Measurements from ENCODE around the gene ZMYND10.

The ZMYND10 gene

DNA sequence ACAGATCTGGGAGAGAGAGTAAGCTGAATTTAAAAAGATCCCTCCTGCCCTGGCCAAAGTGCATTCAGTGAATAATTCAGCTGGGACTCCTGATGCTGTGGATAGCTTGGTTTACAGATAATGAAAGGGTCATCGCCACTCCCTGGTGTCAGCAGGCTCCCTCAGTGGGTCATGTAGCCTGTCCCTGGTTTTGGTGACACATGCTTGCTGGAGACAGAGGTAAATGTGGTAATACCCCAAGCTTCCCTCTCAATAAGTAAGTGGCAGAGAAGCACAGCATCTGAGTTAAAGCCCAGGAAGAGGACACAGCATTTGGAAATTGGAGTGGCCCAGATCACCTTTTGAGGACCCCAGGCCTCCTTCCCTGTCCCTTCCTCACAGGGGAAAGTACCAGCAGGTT is 11.9 kb upstream of the ZMYND10 start:
- peaks cover 33 to 37% of the 10 kb centered on the region in 2 donors for H3K4me1 ChIP-seq (ENCODE audit: control insufficient read depth in 2 of 2, insufficient read depth in 2 of 2, low read length in 2 of 2)
- peaks cover 35 to 40% of the 10 kb centered on the region in 2 donors for H3K36me3 ChIP-seq (ENCODE audit: control insufficient read depth in 2 of 2, insufficient read depth in 2 of 2, low read length in 2 of 2)
- no peaks in the 10 kb centered on the region for H3K9me3 ChIP-seq (ENCODE audit: control insufficient read depth in 2 of 2, low read length in 2 of 2)
- H3K27ac ChIP-seq (ENCODE audit: low read depth in 2 of 2, low read length in 2 of 2), result peak overlapping the region; percentile 65 to 77
- no peaks in the 10 kb centered on the region for H3K27me3 ChIP-seq (ENCODE audit: control insufficient read depth in 2 of 2, insufficient read depth in 2 of 2, low read length in 2 of 2)
- peak overlapping the region; percentile 69 to 93 for H3K4me3 ChIP-seq (ENCODE audit: low read length in 2 of 2)
- peak overlapping the region; percentile 82 to 98 for H3K9ac ChIP-seq (ENCODE audit: low read depth in 1 of 2, low read length in 2 of 2)

DNA sequence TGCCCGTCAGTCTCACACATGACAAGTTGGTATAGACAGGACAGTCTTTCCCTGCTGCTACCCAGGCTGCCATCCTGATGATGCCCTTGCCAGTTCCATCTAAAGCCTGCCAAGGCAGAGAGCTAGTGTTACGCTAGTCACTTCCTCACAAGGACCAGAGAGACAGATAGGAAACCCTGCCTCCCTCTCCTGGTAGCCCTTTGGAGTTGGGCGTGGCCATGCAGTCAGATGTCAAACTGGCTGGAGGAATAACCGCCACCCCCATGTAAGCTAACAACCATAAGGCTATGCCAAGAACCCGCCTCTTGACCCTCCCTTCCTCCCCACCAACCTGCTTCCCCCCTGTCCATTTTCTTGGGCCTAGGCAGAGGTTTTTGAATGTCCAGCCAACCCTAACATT is 11.0 kb upstream of the ZMYND10 start:
- Histone ChIP-seq H3K27me3 (ENCODE audit: control insufficient read depth in 2 of 2, insufficient read depth in 2 of 2, low read length in 2 of 2) (no peaks in the 10 kb centered on the region), H3K9me3 (ENCODE audit: control insufficient read depth in 2 of 2, low read length in 2 of 2) (no peaks in the 10 kb centered on the region), H3K4me3 (ENCODE audit: low read length in 2 of 2) (peak overlapping the region; percentile 59 to 69), H3K4me1 (ENCODE audit: control insufficient read depth in 2 of 2, insufficient read depth in 2 of 2, low read length in 2 of 2) (peaks cover 37 to 41% of the 10 kb centered on the region in 2 donors), H3K9ac (ENCODE audit: low read depth in 1 of 2, low read length in 2 of 2) (peak overlapping the region; percentile 9 to 82), H3K36me3 (ENCODE audit: control insufficient read depth in 2 of 2, insufficient read depth in 2 of 2, low read length in 2 of 2) (peaks cover 35 to 44% of the 10 kb centered on the region in 2 donors), H3K27ac (ENCODE audit: low read depth in 2 of 2, low read length in 2 of 2) (peak overlapping the region; percentile 65 to 77)

DNA sequence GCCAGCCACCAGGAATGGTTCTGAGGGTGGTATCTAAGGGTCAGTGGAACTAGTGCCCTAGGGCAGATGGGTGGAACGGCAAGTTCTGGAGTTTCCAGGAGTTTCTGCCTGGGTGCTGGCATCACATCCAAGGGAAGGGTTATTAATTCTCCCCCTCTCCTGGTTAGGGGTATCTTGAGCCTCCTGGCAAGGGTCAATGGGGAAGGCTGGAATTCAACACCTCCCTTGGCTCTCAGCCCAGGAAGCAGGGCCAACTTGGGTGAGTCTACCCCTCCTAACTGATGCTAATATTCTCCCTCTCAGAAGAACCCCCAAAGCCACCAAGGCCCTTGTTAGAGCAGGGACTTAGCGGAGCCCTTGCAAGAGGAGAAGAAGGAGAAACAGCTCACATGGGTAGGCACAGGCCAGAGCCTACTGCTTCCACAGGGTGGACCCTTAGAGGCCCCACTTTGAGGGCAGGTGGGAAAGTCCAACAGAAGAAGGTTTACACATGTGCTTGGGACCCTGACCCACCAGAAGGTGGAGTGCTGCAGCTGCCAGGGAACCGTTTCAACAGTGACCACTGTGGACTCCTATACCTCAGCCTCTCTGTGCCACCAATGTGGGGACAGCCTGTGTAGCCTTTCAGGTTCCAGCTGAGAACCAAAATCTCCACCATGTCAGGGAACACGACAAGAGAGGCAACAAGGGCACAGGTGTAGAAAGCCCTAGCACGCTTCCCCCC is 10.5 kb upstream of the ZMYND10 start:
- H3K9ac ChIP-seq (ENCODE audit: low read depth in 1 of 2, low read length in 2 of 2), result peak overlapping the region; percentile 52 to 82
- H3K4me3 ChIP-seq (ENCODE audit: low read length in 2 of 2), result peak overlapping the region; percentile 59 to 69
- peaks cover 43 to 46% of the 10 kb centered on the region in 2 donors for H3K4me1 ChIP-seq (ENCODE audit: control insufficient read depth in 2 of 2, insufficient read depth in 2 of 2, low read length in 2 of 2)
- no peaks in the 10 kb centered on the region for H3K27me3 ChIP-seq (ENCODE audit: control insufficient read depth in 2 of 2, insufficient read depth in 2 of 2, low read length in 2 of 2)
- H3K9me3 ChIP-seq (ENCODE audit: control insufficient read depth in 2 of 2, low read length in 2 of 2), result no peaks in the 10 kb centered on the region
- peak overlapping the region; percentile 65 to 77 for H3K27ac ChIP-seq (ENCODE audit: low read depth in 2 of 2, low read length in 2 of 2)
- H3K36me3 ChIP-seq (ENCODE audit: control insufficient read depth in 2 of 2, insufficient read depth in 2 of 2, low read length in 2 of 2), result peaks cover 35 to 44% of the 10 kb centered on the region in 2 donors

DNA sequence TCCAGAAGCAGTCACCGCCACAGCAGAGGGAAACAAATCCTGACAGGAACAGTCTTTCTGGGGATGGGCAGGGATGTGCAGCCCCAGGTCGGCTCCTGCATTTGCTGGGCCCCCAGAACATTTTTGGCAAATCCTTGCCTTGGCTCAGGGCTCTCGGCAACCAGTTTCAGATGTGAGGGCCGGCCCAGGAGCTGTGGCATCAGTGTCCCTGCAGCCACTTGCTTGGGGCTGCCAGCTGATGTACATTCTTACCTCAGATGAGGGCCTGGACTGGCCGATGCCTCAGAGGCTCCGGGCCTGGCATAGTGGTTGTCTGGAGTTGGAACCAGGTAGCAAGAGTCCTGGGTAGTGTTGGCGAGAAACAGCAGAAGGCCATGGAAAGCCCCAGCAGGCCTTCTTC is 9.3 kb upstream of the ZMYND10 start:
- Histone ChIP-seq H3K36me3 (ENCODE audit: control insufficient read depth in 2 of 2, insufficient read depth in 2 of 2, low read length in 2 of 2) (peaks cover 35 to 44% of the 10 kb centered on the region in 2 donors), H3K4me3 (ENCODE audit: low read length in 2 of 2) (no peak overlapping the region), H3K4me1 (ENCODE audit: control insufficient read depth in 2 of 2, insufficient read depth in 2 of 2, low read length in 2 of 2) (peaks cover 52 to 53% of the 10 kb centered on the region in 2 donors), H3K27me3 (ENCODE audit: control insufficient read depth in 2 of 2, insufficient read depth in 2 of 2, low read length in 2 of 2) (no peaks in the 10 kb centered on the region), H3K9me3 (ENCODE audit: control insufficient read depth in 2 of 2, low read length in 2 of 2) (no peaks in the 10 kb centered on the region), H3K27ac (ENCODE audit: low read depth in 2 of 2, low read length in 2 of 2) (no peak overlapping the region), H3K9ac (ENCODE audit: low read depth in 1 of 2, low read length in 2 of 2) (no peak overlapping the region)

DNA sequence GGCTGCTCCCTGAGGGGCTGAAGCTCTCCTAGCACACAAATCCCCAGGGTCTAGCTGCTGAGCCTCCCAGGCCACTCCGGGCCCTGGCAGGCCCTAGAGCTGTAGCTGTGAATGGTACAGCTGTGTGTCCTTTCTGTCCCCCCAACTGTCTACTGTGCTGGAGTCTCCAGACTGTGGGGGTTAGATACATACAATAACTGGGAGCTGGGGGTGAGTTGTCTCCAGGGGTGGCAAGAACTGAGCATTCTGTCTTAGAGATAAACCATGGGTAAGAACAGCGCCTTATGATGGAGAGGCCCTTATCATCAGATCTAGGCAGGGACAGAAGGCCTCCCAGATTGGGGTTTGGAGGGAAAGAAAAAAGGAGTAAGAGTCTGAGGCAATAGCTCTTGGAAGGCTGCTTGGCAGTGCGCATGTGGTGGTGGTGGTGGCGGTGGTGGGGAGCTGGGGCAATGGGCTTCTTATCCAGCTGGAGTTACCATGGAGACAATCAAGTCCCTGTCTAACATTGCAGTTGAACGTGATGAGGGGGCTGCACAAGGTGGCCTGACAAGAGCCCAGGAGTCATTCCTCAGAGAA is 8.7 kb upstream of the ZMYND10 start:
- H3K4me1 ChIP-seq (ENCODE audit: control insufficient read depth in 2 of 2, insufficient read depth in 2 of 2, low read length in 2 of 2), result peaks cover 58 to 59% of the 10 kb centered on the region in 2 donors
- H3K4me3 ChIP-seq (ENCODE audit: low read length in 2 of 2), result no peak overlapping the region
- H3K36me3 ChIP-seq (ENCODE audit: control insufficient read depth in 2 of 2, insufficient read depth in 2 of 2, low read length in 2 of 2), result peaks cover 37 to 44% of the 10 kb centered on the region in 2 donors
- no peak overlapping the region for H3K9ac ChIP-seq (ENCODE audit: low read depth in 1 of 2, low read length in 2 of 2)
- H3K9me3 ChIP-seq (ENCODE audit: control insufficient read depth in 2 of 2, low read length in 2 of 2), result no peaks in the 10 kb centered on the region
- H3K27me3 ChIP-seq (ENCODE audit: control insufficient read depth in 2 of 2, insufficient read depth in 2 of 2, low read length in 2 of 2), result no peaks in the 10 kb centered on the region
- no peak overlapping the region for H3K27ac ChIP-seq (ENCODE audit: low read depth in 2 of 2, low read length in 2 of 2)

DNA sequence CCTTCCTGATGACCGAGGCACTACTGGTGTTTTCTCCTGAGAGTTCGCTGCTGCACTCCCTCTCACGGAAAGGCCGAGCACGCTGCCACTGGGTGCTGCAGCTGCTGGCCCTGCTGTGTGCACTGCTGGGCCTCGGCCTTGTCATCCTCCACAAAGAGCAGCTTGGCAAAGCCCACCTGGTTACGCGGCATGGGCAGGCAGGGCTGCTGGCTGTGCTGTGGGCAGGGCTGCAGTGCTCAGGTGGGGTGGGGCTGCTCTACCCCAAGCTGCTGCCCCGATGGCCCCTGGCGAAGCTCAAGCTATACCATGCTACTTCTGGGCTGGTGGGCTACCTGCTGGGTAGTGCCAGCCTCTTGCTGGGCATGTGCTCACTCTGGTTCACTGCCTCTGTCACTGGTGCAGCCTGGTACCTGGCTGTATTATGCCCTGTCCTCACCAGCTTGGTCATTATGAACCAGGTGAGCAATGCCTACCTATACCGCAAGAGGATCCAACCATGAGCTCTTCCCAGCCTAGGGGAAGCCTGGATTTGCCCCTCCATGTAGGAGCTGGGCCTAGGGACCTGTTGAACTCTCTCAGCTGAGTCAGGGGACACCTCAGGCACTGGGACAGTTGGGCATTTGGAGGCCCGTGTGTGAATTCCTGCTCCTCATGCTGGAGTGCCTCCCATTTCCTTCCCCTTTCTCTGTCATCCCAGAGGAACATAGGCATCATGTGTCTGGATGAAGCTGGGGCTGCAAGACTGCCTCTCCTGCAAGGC is 7.9 kb upstream of the ZMYND10 start:
- Histone ChIP-seq H3K9ac (ENCODE audit: low read depth in 1 of 2, low read length in 2 of 2) (peak overlapping the region in 1 of 2 donors; percentile 9), H3K9me3 (ENCODE audit: control insufficient read depth in 2 of 2, low read length in 2 of 2) (no peaks in the 10 kb centered on the region), H3K4me1 (ENCODE audit: control insufficient read depth in 2 of 2, insufficient read depth in 2 of 2, low read length in 2 of 2) (peaks cover 56 to 58% of the 10 kb centered on the region in 2 donors), H3K27ac (ENCODE audit: low read depth in 2 of 2, low read length in 2 of 2) (peak overlapping the region in 1 of 2 donors; percentile 49), H3K27me3 (ENCODE audit: control insufficient read depth in 2 of 2, insufficient read depth in 2 of 2, low read length in 2 of 2) (no peaks in the 10 kb centered on the region), H3K36me3 (ENCODE audit: control insufficient read depth in 2 of 2, insufficient read depth in 2 of 2, low read length in 2 of 2) (peaks cover 42 to 48% of the 10 kb centered on the region in 2 donors), H3K4me3 (ENCODE audit: low read length in 2 of 2) (no peak overlapping the region)

DNA sequence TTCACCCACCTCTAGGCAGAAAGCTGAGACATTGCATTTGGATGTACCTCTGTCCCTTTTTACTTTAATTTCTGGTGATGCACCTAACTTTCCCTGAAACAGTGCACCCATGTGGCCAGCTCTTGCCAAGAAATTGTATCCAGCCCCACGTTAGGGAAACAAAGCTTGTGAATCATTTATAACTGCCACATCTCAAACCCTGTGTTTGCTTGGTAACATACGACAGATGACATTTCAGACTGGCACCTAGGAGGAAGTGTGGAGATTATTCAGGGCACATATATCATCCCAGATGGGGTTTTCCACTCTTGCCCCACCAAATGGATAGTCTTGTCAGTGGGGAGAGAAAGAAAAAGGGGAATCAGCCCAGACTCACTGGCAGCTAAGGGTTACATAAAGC is 7.2 kb upstream of the ZMYND10 start:
- Histone ChIP-seq H3K9me3 (ENCODE audit: control insufficient read depth in 2 of 2, low read length in 2 of 2) (no peaks in the 10 kb centered on the region), H3K4me1 (ENCODE audit: control insufficient read depth in 2 of 2, insufficient read depth in 2 of 2, low read length in 2 of 2) (peaks cover 49 to 52% of the 10 kb centered on the region in 2 donors), H3K27ac (ENCODE audit: low read depth in 2 of 2, low read length in 2 of 2) (peak overlapping the region in 1 of 2 donors; percentile 49), H3K4me3 (ENCODE audit: low read length in 2 of 2) (no peak overlapping the region), H3K27me3 (ENCODE audit: control insufficient read depth in 2 of 2, insufficient read depth in 2 of 2, low read length in 2 of 2) (no peaks in the 10 kb centered on the region), H3K9ac (ENCODE audit: low read depth in 1 of 2, low read length in 2 of 2) (peak overlapping the region in 1 of 2 donors; percentile 9), H3K36me3 (ENCODE audit: control insufficient read depth in 2 of 2, insufficient read depth in 2 of 2, low read length in 2 of 2) (peaks cover 48 to 51% of the 10 kb centered on the region in 2 donors)

DNA sequence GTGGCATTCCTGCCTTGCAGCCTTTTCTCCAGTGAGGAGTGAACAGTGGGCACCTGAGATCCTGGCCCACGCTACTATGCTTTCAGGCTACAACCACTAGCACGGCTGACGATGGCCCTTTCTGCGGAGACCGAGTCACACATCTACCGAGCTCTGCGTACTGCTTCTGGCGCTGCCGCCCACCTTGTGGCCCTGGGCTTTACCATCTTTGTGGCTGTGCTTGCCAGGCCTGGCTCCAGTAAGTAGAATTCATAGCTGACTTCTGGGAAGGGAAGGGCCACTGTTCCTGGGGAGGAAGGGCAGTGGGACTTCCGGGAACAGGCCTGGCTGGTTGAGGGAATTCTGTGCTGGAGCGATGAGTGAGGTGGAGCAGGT is 5.8 kb upstream of the ZMYND10 start:
- H3K4me3 ChIP-seq (ENCODE audit: low read length in 2 of 2), result peak overlapping the region; percentile 70 to 97
- no peaks in the 10 kb centered on the region for H3K9me3 ChIP-seq (ENCODE audit: control insufficient read depth in 2 of 2, low read length in 2 of 2)
- H3K27me3 ChIP-seq (ENCODE audit: control insufficient read depth in 2 of 2, insufficient read depth in 2 of 2, low read length in 2 of 2), result no peaks in the 10 kb centered on the region
- H3K27ac ChIP-seq (ENCODE audit: low read depth in 2 of 2, low read length in 2 of 2), result peak overlapping the region in 1 of 2 donors; percentile 87
- H3K9ac ChIP-seq (ENCODE audit: low read depth in 1 of 2, low read length in 2 of 2), result peak overlapping the region; percentile 74 to 94
- H3K36me3 ChIP-seq (ENCODE audit: control insufficient read depth in 2 of 2, insufficient read depth in 2 of 2, low read length in 2 of 2), result peaks cover 45 to 48% of the 10 kb centered on the region in 2 donors
- peaks cover 35 to 40% of the 10 kb centered on the region in 2 donors for H3K4me1 ChIP-seq (ENCODE audit: control insufficient read depth in 2 of 2, insufficient read depth in 2 of 2, low read length in 2 of 2)

DNA sequence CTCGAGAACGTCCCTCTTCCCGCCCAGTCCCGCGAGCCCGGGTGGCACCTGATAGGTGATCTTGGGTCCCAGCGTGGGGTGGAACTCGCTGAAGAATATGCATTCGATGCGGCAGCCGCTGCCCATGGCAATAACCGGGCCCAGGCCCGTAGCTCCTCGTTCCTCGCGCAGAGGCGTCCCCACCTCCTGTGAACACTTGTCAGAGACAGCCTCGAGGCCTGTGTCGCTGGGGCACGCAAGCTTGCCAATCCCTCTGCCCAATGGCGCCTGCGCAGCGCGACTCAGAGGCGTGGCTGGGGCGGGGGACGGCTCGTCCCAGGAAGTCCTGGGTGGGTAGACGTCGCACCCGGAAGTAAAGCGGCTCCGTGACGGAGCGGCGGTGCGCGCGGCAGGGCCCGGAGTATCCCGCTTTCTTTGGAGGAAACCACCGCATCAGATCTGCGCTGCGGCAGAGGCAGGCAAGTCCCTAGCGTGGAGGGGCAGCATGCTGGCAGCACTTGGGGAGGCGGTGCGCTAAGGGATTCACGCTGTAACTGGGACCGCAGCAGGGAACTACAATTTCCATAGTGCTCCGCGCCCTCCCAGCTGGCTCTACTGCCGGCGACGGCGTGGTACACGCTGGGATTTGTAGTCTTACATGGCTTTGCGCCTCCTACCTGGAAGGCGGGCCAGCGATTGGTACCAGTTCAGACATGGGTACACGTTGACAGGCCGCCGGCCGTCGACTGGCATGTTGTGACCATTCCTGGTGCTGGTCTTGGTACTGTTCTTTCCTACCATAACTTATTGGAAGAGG is 5.2 kb upstream of the ZMYND10 start, which contains the start of the genes CYB561D2 and NPRL2:
CYB561D2 (plus strand) TSS at position 336 of the 796 bp plus-strand sequence. CDS start 572 bp downstream, outside the sequence.
NPRL2 (minus strand) TSS at position 249 of the 796 bp plus-strand sequence; CDS start at position 126, 123 bp downstream.
- H3K4me1 ChIP-seq (ENCODE audit: control insufficient read depth in 2 of 2, insufficient read depth in 2 of 2, low read length in 2 of 2), result peaks cover 31 to 37% of the 10 kb centered on the region in 2 donors
- H3K36me3 ChIP-seq (ENCODE audit: control insufficient read depth in 2 of 2, insufficient read depth in 2 of 2, low read length in 2 of 2), result peaks cover 42 to 43% of the 10 kb centered on the region in 2 donors
- H3K4me3 ChIP-seq (ENCODE audit: low read length in 2 of 2), result peak within 1 kb of the TSS; percentile 70 to 97
- H3K27ac ChIP-seq (ENCODE audit: low read depth in 2 of 2, low read length in 2 of 2), result peak within 1 kb of the TSS; percentile 87 to 98
- H3K27me3 ChIP-seq (ENCODE audit: control insufficient read depth in 2 of 2, insufficient read depth in 2 of 2, low read length in 2 of 2), result no peaks in the 10 kb centered on the region
- peak within 1 kb of the TSS; percentile 74 to 94 for H3K9ac ChIP-seq (ENCODE audit: low read depth in 1 of 2, low read length in 2 of 2)
- no peaks in the 10 kb centered on the region for H3K9me3 ChIP-seq (ENCODE audit: control insufficient read depth in 2 of 2, low read length in 2 of 2)

Data from mucosa of rectum (tissue), 2 donors.